HCT116 (cell line): Measurements from ENCODE around the gene CLDN15. TPM values are rescaled to one million over a fixed set of nuclear protein-coding genes. Genes with fewer than 3 reads are reported as not detected.

ENCODE experiments used
- ATAC-seq: fragments of 200-7000 bp; cut with Tn5 transposase; 2 replicates; pipeline ENCODE4 v1.9.1; 2020; ENCODE audit warnings: mild to moderate bottlenecking, moderate library complexity
- BruUV-seq: library from RNA; stranded (reverse); fragments of 400-500 nt; replicated peaks from 2 replicates; lab custom pipeline; 2021; lab: Mats Ljungman, UMichigan
- CTCF ChIA-PET: fragments of 300-600 bp; sonication (Branson Sonifier 250); formaldehyde crosslinking; loops from one replicate; lab custom pipeline; 2021; ENCODE audit warnings: antibody characterized with exemption; lab: Charles Lee
- POLR2A ChIA-PET: fragments of 300-600, 350-600 bp; sonication (Branson Sonifier 250); formaldehyde crosslinking; loops from one replicate; lab custom pipeline; 2021; ENCODE audit warnings: antibody characterized with exemption; lab: Charles Lee
- RAD21 ChIA-PET, 2 experiments: fragments of 300-600 bp; sonication (Branson Sonifier 250); formaldehyde crosslinking; loops; one replicate each; lab custom pipeline; 2023; ENCODE audit warnings: low total read pairs in 2 of 2; ENCODE audit not compliant: uncharacterized antibody in 2 of 2, unreplicated experiment in 2 of 2, low non-redundant PET in 1 of 2; lab: Charles Lee
- DNase-seq: peaks from one replicate; pipeline ENCODE4 v3.0.0-alpha.2; 2010; ENCODE audit warnings: low read depth, low spot score
- H2AFZ ChIP-seq: fragments of 200-600 bp; shearing (Covaris generic), sonication (generic); 2 replicates; pipeline ENCODE4 v1.6.1; 2017; ENCODE audit warnings: low read depth, mixed run types, mixed read lengths, antibody characterized with exemption, low read length; ENCODE audit not compliant: poor library complexity, severe bottlenecking
- H3K27ac ChIP-seq: 2 replicates; pipeline ENCODE4 v1.5.1; 2012; ENCODE audit warnings: low read depth, low read length
- H3K27me3 ChIP-seq: fragments of 200-600 bp; sonication (generic); 2 replicates; pipeline ENCODE4 v1.6.1; 2016; ENCODE audit warnings: mixed run types, low read length, mixed read lengths; ENCODE audit not compliant: insufficient read depth
- H3K36me3 ChIP-seq, 2 experiments: fragments of 200-500 bp in 1 of 2; fragments of 200-600 bp in 1 of 2; sonication (Bioruptor generic) in 1 of 2; sonication (generic) in 1 of 2; 2 replicates each; pipeline versions ENCODE4 v1.5.1 to v1.6.1; 2014 to 2016; ENCODE audit warnings: low read length in 2 of 2, inconsistent platforms in 1 of 2, mixed read lengths in 1 of 2, mixed run types in 1 of 2; ENCODE audit not compliant: insufficient read depth in 2 of 2, control insufficient read depth in 1 of 2
- H3K4me1 ChIP-seq, 2 experiments: fragments of 200-600 bp in 1 of 2; sonication (generic) in 1 of 2; 2 replicates each; pipeline versions ENCODE4 v1.5.1 to v1.6.1; 2012 to 2017; ENCODE audit warnings: low read length in 2 of 2, inconsistent platforms in 1 of 2, mild to moderate bottlenecking in 1 of 2, mixed read lengths in 1 of 2, mixed run types in 1 of 2, moderate library complexity in 1 of 2; ENCODE audit not compliant: insufficient read depth in 2 of 2, control insufficient read depth in 1 of 2
- H3K4me2 ChIP-seq: fragments of 200-600 bp; sonication (generic); 2 replicates; pipeline ENCODE4 v1.6.1; 2017; ENCODE audit warnings: mixed run types, low read length, mixed read lengths
- H3K4me3 ChIP-seq, 2 experiments: fragments of 200-600 bp in 1 of 2; sonication (generic) in 1 of 2; replicated peaks in 1 of 2; 2 replicates each; pipeline ENCODE4 v1.5.1; 2011 to 2016; ENCODE audit warnings: low read length in 2 of 2, control low read depth in 1 of 2, low read depth in 1 of 2, mild to moderate bottlenecking in 1 of 2, mixed read lengths in 1 of 2, mixed run types in 1 of 2
- H3K79me2 ChIP-seq: fragments of 200-600 bp; sonication (generic); 2 replicates; pipeline ENCODE4 v1.6.1; 2017; ENCODE audit warnings: mild to moderate bottlenecking, mixed run types, low read length, moderate library complexity, mixed read lengths; ENCODE audit not compliant: insufficient read depth
- H3K9ac ChIP-seq: fragments of 200-600 bp; sonication (generic); 2 replicates; pipeline ENCODE4 v1.6.1; 2016; ENCODE audit warnings: low read length, mixed read lengths
- H3K9me2 ChIP-seq: fragments of 200-600 bp; sonication (generic), shearing (Covaris generic); 2 replicates; pipeline ENCODE4 v1.6.1; 2017; ENCODE audit warnings: mixed run types, mild to moderate bottlenecking, moderate library complexity; ENCODE audit not compliant: insufficient read depth
- H3K9me3 ChIP-seq, 2 experiments: fragments of 200-500 bp in 1 of 2; fragments of 200-600 bp in 1 of 2; sonication (Bioruptor generic) in 1 of 2; sonication (generic) in 1 of 2; 2 replicates each; pipeline ENCODE4 v1.6.1; 2014 to 2017; ENCODE audit warnings: low read length in 2 of 2, mixed read lengths in 2 of 2, inconsistent platforms in 1 of 2, low read depth in 1 of 2, mild to moderate bottlenecking in 1 of 2, mixed run types in 1 of 2, moderate library complexity in 1 of 2; ENCODE audit not compliant: control insufficient read depth in 1 of 2, insufficient read depth in 1 of 2
- H4K20me1 ChIP-seq: fragments of 200-600 bp; sonication (generic), shearing (Covaris generic); 2 replicates; pipeline ENCODE4 v1.6.1; 2017; ENCODE audit warnings: mixed run types, mild to moderate bottlenecking, moderate library complexity; ENCODE audit not compliant: insufficient read depth
- CBX3 ChIP-seq: IDR thresholded peaks from 2 replicates; pipeline ENCODE4 v1.6.1; 2012; ENCODE audit warnings: low read depth
- ELF1 ChIP-seq: IDR thresholded peaks from 2 replicates; pipeline ENCODE4 v1.6.1; 2012; ENCODE audit warnings: low read depth, borderline replicate concordance
- EZH2 ChIP-seq: fragments of 200-600 bp; sonication (generic); IDR thresholded peaks from 2 replicates; pipeline ENCODE4 v1.6.1; 2017; ENCODE audit warnings: antibody characterized with exemption, mixed run types
- POLR2A ChIP-seq: IDR thresholded peaks from 2 replicates; pipeline ENCODE4 v1.7.0; 2011; ENCODE audit warnings: borderline replicate concordance; ENCODE audit not compliant: insufficient read depth, insufficient read length; ENCODE audit errors: extremely low read depth
- RAD21 ChIP-seq: IDR thresholded peaks from 2 replicates; pipeline ENCODE4 v1.6.1; 2012; ENCODE audit warnings: low read depth, mild to moderate bottlenecking
- SIN3A ChIP-seq: IDR thresholded peaks from 2 replicates; pipeline ENCODE4 v1.6.1; 2012; ENCODE audit warnings: low read depth
- SP1 ChIP-seq: IDR thresholded peaks from 2 replicates; pipeline ENCODE4 v1.6.1; 2012; ENCODE audit warnings: low read depth
- SRF ChIP-seq: IDR thresholded peaks from 2 replicates; pipeline ENCODE4 v1.6.1; 2012; ENCODE audit warnings: low read depth
- TCF7L2 ChIP-seq: IDR thresholded peaks from 2 replicates; pipeline ENCODE4 v1.7.0; 2011; ENCODE audit warnings: borderline replicate concordance, inconsistent platforms; ENCODE audit not compliant: insufficient read depth, insufficient read length; ENCODE audit errors: extremely low read depth
- YY1 ChIP-seq: IDR thresholded peaks from 2 replicates; pipeline ENCODE4 v1.6.1; 2011; ENCODE audit warnings: low read length, low read depth, moderate library complexity, mild to moderate bottlenecking; ENCODE audit not compliant: insufficient replicate concordance; ENCODE audit errors: extremely low read depth
- ZFX ChIP-seq: fragments of 450-650 bp; IDR thresholded peaks from 2 replicates; pipeline ENCODE4 v1.6.1; 2017
- intact Hi-C: fragments of 100-400 bp; cut with micrococcal nuclease; formaldehyde crosslinking; loops from 2 replicates; pipeline ENCODE4 v1.10.0; 2022
- total RNA-seq: library from RNA; stranded (reverse); gene quantifications from one replicate; pipeline ENCODE4 v1.2.1, GENCODE V29; 2021; ENCODE audit not compliant: unreplicated experiment
- TF ChIP-seq, protein P1 (sequence below), 3 experiments: fragments of 200-600 bp in 1 of 3; sonication (generic) in 1 of 3; IDR thresholded peaks in 2 of 3; conservative IDR thresholded peaks in 1 of 3; 2 replicates each; pipeline ENCODE4 v1.5.1; 2012 to 2017; ENCODE audit warnings: low read depth in 2 of 3, low read length in 2 of 3, antibody characterized with exemption in 1 of 3, borderline replicate concordance in 1 of 3, control low read depth in 1 of 3, mild to moderate bottlenecking in 1 of 3, mixed read lengths in 1 of 3, mixed run types in 1 of 3, moderate library complexity in 1 of 3; ENCODE audit not compliant: insufficient read depth in 1 of 3
- TF ChIP-seq, protein P2 (sequence below): IDR thresholded peaks from 2 replicates; pipeline ENCODE4 v1.6.1; 2012; ENCODE audit warnings: low read depth
- TF ChIP-seq, protein P3 (sequence below): IDR thresholded peaks from 2 replicates; pipeline ENCODE4 v1.6.1; 2012
- TF ChIP-seq, protein P4 (sequence below): IDR thresholded peaks from 2 replicates; pipeline ENCODE4 v1.6.1; 2011; ENCODE audit warnings: mild to moderate bottlenecking, low read length, moderate library complexity; ENCODE audit not compliant: insufficient replicate concordance; ENCODE audit errors: extremely low read depth

The CLDN15 gene
- total RNA-seq, 1 experiment from 2014 or later = 16.9 TPM

DNA sequence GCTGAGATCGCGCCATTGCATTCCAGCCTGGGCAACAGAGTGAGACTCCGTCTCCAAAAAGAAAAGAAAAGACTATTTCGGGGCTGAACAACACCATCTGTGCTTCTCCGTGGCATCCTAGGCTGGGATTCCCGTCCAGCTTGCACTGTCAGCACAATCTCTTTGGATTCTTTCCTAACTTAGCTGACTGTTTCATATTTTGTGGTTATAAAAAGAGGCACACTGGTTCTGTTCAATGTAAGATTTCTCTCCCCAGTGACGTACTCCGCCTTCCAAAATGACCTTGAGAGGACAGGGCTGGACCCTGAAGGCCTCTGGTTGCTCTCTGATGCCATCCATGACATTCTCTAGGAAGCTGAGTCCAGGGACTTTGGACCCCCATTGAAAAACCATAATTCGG is 10.9 kb downstream of the CLDN15 start:
- POLR2A ChIA-PET = no interaction called here
- CTCF ChIA-PET = interaction anchor here (0.8 kb wide), 1 partner anchor 83 kb away, joined by 3 read pairs; no protein-coding TSS in a partner anchor
- Histone ChIP-seq H3K36me3 (peaks cover 4 to 8% of the 10 kb centered on the region in 2 experiments; a peak in 2 of 4 replicates), H2AFZ (no peak overlapping the region), H3K9me2 (no peaks in the 10 kb centered on the region), H3K9me3 (no peaks in the 10 kb centered on the region), H3K4me2 (no peak overlapping the region), H3K4me3 (no peak overlapping the region), H3K9ac (no peak overlapping the region), H3K4me1 (peaks cover under 1 to 4% of the 10 kb centered on the region in 2 experiments; a peak in 3 of 4 replicates), H3K27ac (no peak overlapping the region), H4K20me1 (no peaks in the 10 kb centered on the region), H3K79me2 (peaks cover 5% of the 10 kb centered on the region), H3K27me3 (no peaks in the 10 kb centered on the region)
- BruUV-seq = no TSS peak
- ATAC-seq (no peak), DNase-seq (no peak)
- RAD21 ChIA-PET = no interaction called here
- intact Hi-C loops = no loop called here
- TF ChIP-seq POLR2A = no peak
- no peak for TF ChIP-seq EZH2
- TF ChIP-seq SIN3A = no peak
- no peak for TF ChIP-seq SP1
- no peak for TF ChIP-seq YY1
- TF ChIP-seq, protein P1, sequence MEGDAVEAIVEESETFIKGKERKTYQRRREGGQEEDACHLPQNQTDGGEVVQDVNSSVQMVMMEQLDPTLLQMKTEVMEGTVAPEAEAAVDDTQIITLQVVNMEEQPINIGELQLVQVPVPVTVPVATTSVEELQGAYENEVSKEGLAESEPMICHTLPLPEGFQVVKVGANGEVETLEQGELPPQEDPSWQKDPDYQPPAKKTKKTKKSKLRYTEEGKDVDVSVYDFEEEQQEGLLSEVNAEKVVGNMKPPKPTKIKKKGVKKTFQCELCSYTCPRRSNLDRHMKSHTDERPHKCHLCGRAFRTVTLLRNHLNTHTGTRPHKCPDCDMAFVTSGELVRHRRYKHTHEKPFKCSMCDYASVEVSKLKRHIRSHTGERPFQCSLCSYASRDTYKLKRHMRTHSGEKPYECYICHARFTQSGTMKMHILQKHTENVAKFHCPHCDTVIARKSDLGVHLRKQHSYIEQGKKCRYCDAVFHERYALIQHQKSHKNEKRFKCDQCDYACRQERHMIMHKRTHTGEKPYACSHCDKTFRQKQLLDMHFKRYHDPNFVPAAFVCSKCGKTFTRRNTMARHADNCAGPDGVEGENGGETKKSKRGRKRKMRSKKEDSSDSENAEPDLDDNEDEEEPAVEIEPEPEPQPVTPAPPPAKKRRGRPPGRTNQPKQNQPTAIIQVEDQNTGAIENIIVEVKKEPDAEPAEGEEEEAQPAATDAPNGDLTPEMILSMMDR (IDR thresholded peaks at IDR 0.05 in 2 of 3, conservative IDR thresholded peaks at IDR 0.05 in 1 of 3; ENCODE audit: borderline replicate concordance in 1 of 3, insufficient read depth in 1 of 3, low read depth in 2 of 3, low read length in 2 of 3) = no peak
- no peak for TF ChIP-seq ELF1
- no peak for TF ChIP-seq TCF7L2
- TF ChIP-seq, protein P2, sequence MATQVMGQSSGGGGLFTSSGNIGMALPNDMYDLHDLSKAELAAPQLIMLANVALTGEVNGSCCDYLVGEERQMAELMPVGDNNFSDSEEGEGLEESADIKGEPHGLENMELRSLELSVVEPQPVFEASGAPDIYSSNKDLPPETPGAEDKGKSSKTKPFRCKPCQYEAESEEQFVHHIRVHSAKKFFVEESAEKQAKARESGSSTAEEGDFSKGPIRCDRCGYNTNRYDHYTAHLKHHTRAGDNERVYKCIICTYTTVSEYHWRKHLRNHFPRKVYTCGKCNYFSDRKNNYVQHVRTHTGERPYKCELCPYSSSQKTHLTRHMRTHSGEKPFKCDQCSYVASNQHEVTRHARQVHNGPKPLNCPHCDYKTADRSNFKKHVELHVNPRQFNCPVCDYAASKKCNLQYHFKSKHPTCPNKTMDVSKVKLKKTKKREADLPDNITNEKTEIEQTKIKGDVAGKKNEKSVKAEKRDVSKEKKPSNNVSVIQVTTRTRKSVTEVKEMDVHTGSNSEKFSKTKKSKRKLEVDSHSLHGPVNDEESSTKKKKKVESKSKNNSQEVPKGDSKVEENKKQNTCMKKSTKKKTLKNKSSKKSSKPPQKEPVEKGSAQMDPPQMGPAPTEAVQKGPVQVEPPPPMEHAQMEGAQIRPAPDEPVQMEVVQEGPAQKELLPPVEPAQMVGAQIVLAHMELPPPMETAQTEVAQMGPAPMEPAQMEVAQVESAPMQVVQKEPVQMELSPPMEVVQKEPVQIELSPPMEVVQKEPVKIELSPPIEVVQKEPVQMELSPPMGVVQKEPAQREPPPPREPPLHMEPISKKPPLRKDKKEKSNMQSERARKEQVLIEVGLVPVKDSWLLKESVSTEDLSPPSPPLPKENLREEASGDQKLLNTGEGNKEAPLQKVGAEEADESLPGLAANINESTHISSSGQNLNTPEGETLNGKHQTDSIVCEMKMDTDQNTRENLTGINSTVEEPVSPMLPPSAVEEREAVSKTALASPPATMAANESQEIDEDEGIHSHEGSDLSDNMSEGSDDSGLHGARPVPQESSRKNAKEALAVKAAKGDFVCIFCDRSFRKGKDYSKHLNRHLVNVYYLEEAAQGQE = no peak
- TF ChIP-seq, protein P3, sequence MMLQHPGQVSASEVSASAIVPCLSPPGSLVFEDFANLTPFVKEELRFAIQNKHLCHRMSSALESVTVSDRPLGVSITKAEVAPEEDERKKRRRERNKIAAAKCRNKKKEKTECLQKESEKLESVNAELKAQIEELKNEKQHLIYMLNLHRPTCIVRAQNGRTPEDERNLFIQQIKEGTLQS = no peak
- no peak for TF ChIP-seq RAD21
- TF ChIP-seq SRF = no peak
- TF ChIP-seq, protein P4, sequence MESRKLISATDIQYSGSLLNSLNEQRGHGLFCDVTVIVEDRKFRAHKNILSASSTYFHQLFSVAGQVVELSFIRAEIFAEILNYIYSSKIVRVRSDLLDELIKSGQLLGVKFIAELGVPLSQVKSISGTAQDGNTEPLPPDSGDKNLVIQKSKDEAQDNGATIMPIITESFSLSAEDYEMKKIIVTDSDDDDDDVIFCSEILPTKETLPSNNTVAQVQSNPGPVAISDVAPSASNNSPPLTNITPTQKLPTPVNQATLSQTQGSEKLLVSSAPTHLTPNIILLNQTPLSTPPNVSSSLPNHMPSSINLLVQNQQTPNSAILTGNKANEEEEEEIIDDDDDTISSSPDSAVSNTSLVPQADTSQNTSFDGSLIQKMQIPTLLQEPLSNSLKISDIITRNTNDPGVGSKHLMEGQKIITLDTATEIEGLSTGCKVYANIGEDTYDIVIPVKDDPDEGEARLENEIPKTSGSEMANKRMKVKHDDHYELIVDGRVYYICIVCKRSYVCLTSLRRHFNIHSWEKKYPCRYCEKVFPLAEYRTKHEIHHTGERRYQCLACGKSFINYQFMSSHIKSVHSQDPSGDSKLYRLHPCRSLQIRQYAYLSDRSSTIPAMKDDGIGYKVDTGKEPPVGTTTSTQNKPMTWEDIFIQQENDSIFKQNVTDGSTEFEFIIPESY = no peak
- TF ChIP-seq CBX3 = no peak
- no peak for TF ChIP-seq ZFX
